HepG2 (cell line): ENCODE results near the gene RAB40C. TPM values are rescaled to one million over a fixed set of nuclear protein-coding genes. Genes with fewer than 3 reads are reported as not detected.

Source experiments
- BHLHE40 ChIP-seq: IDR thresholded peaks from 2 replicates; pipeline ENCODE4 v1.6.1; 2011; ENCODE audit warnings: low read length, improper control_type of control experiment
- CCAR2 ChIP-seq: fragments of 200-400 bp; formaldehyde crosslinking; optimal IDR thresholded peaks from 2 replicates; pipeline ENCODE3; 2018; ENCODE audit warnings: low read depth, mild to moderate bottlenecking, low read length, moderate library complexity
- ELK4 ChIP-seq: sonication (generic); formaldehyde crosslinking; IDR thresholded peaks from 2 replicates; pipeline ENCODE4 v1.9.0; 2021; ENCODE audit warnings: missing genetic modification reagents, borderline replicate concordance
- EZH2 ChIP-seq: conservative IDR thresholded peaks from 2 replicates; pipeline ENCODE4 v1.6.1; 2012; ENCODE audit warnings: mild to moderate bottlenecking, low read depth, low read length, moderate library complexity
- KLF11 ChIP-seq: IDR thresholded peaks from 2 replicates; pipeline ENCODE4 v1.6.1; 2016; ENCODE audit warnings: missing compliant biosample characterization
- PAX8 ChIP-seq: sonication (generic); formaldehyde crosslinking; IDR thresholded peaks from 2 replicates; pipeline ENCODE4 v1.8.0; 2022; ENCODE audit warnings: mild to moderate bottlenecking, missing genetic modification reagents, borderline replicate concordance
- SNAI1 ChIP-seq: sonication (generic); formaldehyde crosslinking; IDR thresholded peaks from 2 replicates; pipeline ENCODE4 v1.5.0; 2020; ENCODE audit warnings: mild to moderate bottlenecking, missing genetic modification reagents, borderline replicate concordance
- ZBTB33 ChIP-seq: sonication (generic); formaldehyde crosslinking; IDR thresholded peaks from 2 replicates; pipeline ENCODE4 v1.4.0; 2020; ENCODE audit warnings: missing genetic modification reagents
- ZNF292 ChIP-seq: sonication (generic); formaldehyde crosslinking; IDR thresholded peaks from 2 replicates; pipeline ENCODE4 v1.8.1; 2022; ENCODE audit warnings: mild to moderate bottlenecking, low read depth, missing genetic modification reagents, borderline replicate concordance
- ZNF329 ChIP-seq: sonication (generic); formaldehyde crosslinking; IDR thresholded peaks from 2 replicates; pipeline ENCODE4 v1.9.0; 2021; ENCODE audit warnings: low read depth, mild to moderate bottlenecking, missing genetic modification reagents
- ZSCAN29 ChIP-seq: sonication (generic); formaldehyde crosslinking; conservative IDR thresholded peaks from 2 replicates; pipeline ENCODE4 v1.4.0; 2020; ENCODE audit warnings: mild to moderate bottlenecking, missing genetic modification reagents
- polyA plus RNA-seq, 8 experiments: library from polyadenylated mRNA; depleted of rRNA in 3 of 8; stranded (reverse) in 7 of 8; unstranded in 1 of 8; fragments of >200 nt; fragmentation: Illumina TruSeq in 4 of 8; extraction: Trizol in 4 of 8; gene quantifications; 2 replicates each; pipeline versions ENCODE4 v1.2.1 to v1.2.3, GENCODE V29; 2011 to 2016; ENCODE audit warnings: low read depth in 4 of 8, missing spikeins in 1 of 8, mixed read lengths in 1 of 8; ENCODE audit not compliant: insufficient read depth in 1 of 8
- total RNA-seq, 5 experiments: library from RNA; depleted of rRNA; stranded (reverse); fragments of >200 nt; fragmentation: Illumina TruSeq; extraction: Trizol; gene quantifications; 2 replicates each; pipeline ENCODE4 v1.2.3, GENCODE V29; 2016; ENCODE audit warnings: low read depth in 1 of 5
- TF ChIP-seq, protein P1 (sequence below), 2 experiments: fragments of 450-650 bp in 1 of 2; sonication (generic) in 1 of 2; formaldehyde crosslinking in 1 of 2; IDR thresholded peaks; 2 replicates each; pipeline versions ENCODE4 v1.6.1 to v1.8.0; 2016 to 2022; ENCODE audit warnings: antibody characterized with exemption in 1 of 2, mild to moderate bottlenecking in 1 of 2, missing genetic modification reagents in 1 of 2
- TF ChIP-seq, protein P2 (sequence below): sonication (generic); formaldehyde crosslinking; IDR thresholded peaks from 2 replicates; pipeline ENCODE4 v1.9.0; 2022; ENCODE audit warnings: missing genetic modification reagents, mild to moderate bottlenecking, borderline replicate concordance

The RAB40C gene
- total and polyA plus RNA-seq, 2 of the 13 experiments (the other 11 are each of a cell fraction or from before 2014, with no cell fraction given): 7.7 to 11.5 TPM

- TF ChIP-seq, protein P1, sequence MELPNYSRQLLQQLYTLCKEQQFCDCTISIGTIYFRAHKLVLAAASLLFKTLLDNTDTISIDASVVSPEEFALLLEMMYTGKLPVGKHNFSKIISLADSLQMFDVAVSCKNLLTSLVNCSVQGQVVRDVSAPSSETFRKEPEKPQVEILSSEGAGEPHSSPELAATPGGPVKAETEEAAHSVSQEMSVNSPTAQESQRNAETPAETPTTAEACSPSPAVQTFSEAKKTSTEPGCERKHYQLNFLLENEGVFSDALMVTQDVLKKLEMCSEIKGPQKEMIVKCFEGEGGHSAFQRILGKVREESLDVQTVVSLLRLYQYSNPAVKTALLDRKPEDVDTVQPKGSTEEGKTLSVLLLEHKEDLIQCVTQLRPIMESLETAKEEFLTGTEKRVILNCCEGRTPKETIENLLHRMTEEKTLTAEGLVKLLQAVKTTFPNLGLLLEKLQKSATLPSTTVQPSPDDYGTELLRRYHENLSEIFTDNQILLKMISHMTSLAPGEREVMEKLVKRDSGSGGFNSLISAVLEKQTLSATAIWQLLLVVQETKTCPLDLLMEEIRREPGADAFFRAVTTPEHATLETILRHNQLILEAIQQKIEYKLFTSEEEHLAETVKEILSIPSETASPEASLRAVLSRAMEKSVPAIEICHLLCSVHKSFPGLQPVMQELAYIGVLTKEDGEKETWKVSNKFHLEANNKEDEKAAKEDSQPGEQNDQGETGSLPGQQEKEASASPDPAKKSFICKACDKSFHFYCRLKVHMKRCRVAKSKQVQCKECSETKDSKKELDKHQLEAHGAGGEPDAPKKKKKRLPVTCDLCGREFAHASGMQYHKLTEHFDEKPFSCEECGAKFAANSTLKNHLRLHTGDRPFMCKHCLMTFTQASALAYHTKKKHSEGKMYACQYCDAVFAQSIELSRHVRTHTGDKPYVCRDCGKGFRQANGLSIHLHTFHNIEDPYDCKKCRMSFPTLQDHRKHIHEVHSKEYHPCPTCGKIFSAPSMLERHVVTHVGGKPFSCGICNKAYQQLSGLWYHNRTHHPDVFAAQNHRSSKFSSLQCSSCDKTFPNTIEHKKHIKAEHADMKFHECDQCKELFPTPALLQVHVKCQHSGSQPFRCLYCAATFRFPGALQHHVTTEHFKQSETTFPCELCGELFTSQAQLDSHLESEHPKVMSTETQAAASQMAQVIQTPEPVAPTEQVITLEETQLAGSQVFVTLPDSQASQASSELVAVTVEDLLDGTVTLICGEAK (IDR thresholded peaks at IDR 0.05): no peak
- TF ChIP-seq, protein P1 (CRISPR knock-in tag; IDR thresholded peaks at IDR 0.05): peak; percentile 2; the same call in 1 of the 2 replicates
- TF ChIP-seq ZNF292 (CRISPR knock-in tag): no peak
- TF ChIP-seq ZNF329 (CRISPR knock-in tag): peak; percentile 65; the same call in 1 of the 2 replicates
- TF ChIP-seq BHLHE40: peak; percentile 92
- TF ChIP-seq ELK4 (CRISPR knock-in tag): no peak
- TF ChIP-seq, protein P2, sequence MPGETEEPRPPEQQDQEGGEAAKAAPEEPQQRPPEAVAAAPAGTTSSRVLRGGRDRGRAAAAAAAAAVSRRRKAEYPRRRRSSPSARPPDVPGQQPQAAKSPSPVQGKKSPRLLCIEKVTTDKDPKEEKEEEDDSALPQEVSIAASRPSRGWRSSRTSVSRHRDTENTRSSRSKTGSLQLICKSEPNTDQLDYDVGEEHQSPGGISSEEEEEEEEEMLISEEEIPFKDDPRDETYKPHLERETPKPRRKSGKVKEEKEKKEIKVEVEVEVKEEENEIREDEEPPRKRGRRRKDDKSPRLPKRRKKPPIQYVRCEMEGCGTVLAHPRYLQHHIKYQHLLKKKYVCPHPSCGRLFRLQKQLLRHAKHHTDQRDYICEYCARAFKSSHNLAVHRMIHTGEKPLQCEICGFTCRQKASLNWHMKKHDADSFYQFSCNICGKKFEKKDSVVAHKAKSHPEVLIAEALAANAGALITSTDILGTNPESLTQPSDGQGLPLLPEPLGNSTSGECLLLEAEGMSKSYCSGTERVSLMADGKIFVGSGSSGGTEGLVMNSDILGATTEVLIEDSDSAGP (CRISPR knock-in tag): peak; percentile 100
- TF ChIP-seq CCAR2: no peak
- TF ChIP-seq PAX8 (CRISPR knock-in tag): peak; percentile 77; the same call in 1 of the 2 replicates
- peak; percentile 30; the same call in 1 of the 2 replicates for TF ChIP-seq ZBTB33 (CRISPR knock-in tag)
- no peak for TF ChIP-seq KLF11 (CRISPR knock-in tag)
- TF ChIP-seq SNAI1 (CRISPR knock-in tag): 0 out of 2 replicates have a peak, but pooled peaks have one; percentile 66
- no peak; the same call in 1 of the 2 replicates for TF ChIP-seq ZSCAN29
- no peak for TF ChIP-seq EZH2
Measured at GRCh38 chr16:636206-637080, 46.6 kb downstream of the RAB40C start, which contains the start of gene METTL26 (continued).
